Panc1 (cell line): ENCODE measurements around the gene PTH2.

Experiments used
- POLR2AphosphoS5 ChIP-seq: IDR thresholded peaks from 2 replicates; pipeline ENCODE4 v1.6.1; 2012; ENCODE audit warnings: mild to moderate bottlenecking, low read depth, low read length, moderate library complexity
- SIN3A ChIP-seq: IDR thresholded peaks from 2 replicates; pipeline ENCODE4 v1.6.1; 2012; ENCODE audit warnings: low read depth, mild to moderate bottlenecking, low read length, moderate library complexity, borderline replicate concordance; ENCODE audit not compliant: insufficient read depth
- TCF7L2 ChIP-seq: IDR thresholded peaks from 2 replicates; pipeline ENCODE4 v1.6.1; 2011; ENCODE audit warnings: mild to moderate bottlenecking, low read depth, low read length, inconsistent platforms
- TF ChIP-seq, protein P1 (sequence below): fragments of 450-650 bp; IDR thresholded peaks from 2 replicates; pipeline ENCODE4 v1.5.1; 2017; ENCODE audit warnings: mild to moderate bottlenecking

- TF ChIP-seq, protein P1, sequence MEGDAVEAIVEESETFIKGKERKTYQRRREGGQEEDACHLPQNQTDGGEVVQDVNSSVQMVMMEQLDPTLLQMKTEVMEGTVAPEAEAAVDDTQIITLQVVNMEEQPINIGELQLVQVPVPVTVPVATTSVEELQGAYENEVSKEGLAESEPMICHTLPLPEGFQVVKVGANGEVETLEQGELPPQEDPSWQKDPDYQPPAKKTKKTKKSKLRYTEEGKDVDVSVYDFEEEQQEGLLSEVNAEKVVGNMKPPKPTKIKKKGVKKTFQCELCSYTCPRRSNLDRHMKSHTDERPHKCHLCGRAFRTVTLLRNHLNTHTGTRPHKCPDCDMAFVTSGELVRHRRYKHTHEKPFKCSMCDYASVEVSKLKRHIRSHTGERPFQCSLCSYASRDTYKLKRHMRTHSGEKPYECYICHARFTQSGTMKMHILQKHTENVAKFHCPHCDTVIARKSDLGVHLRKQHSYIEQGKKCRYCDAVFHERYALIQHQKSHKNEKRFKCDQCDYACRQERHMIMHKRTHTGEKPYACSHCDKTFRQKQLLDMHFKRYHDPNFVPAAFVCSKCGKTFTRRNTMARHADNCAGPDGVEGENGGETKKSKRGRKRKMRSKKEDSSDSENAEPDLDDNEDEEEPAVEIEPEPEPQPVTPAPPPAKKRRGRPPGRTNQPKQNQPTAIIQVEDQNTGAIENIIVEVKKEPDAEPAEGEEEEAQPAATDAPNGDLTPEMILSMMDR = no peak
- no peak for TF ChIP-seq POLR2AphosphoS5
- TF ChIP-seq SIN3A = no peak
- TF ChIP-seq TCF7L2 = no peak
Observed at GRCh38 chr19:49378512-49378911, 44.7 kb downstream of the PTH2 start.
